Smooth muscle cell (in vitro differentiated cells): ENCODE results near the gene CADM1. TPM values are rescaled to one million over a fixed set of nuclear protein-coding genes. Genes with fewer than 3 reads are reported as not detected.

Experiments used
- DNase-seq: peaks from one replicate; lab custom pipeline; 2025; ENCODE audit not compliant: unreplicated experiment; lab: John Stamatoyannopoulos, UW
- H2AFZ ChIP-seq: fragments of 200-600 bp; sonication (generic); 2 replicates; pipeline ENCODE4 v1.6.0; 2016; ENCODE audit warnings: antibody characterized with exemption, low read depth, mild to moderate bottlenecking
- H3F3A ChIP-seq: fragments of 200-600 bp; sonication (generic); 2 replicates; pipeline ENCODE4 v1.6.0; 2017; ENCODE audit warnings: antibody characterized with exemption, low read depth
- H3K27ac ChIP-seq: fragments of 200-600 bp; sonication (generic); 2 replicates; pipeline ENCODE4 v1.5.1; 2016; ENCODE audit warnings: low read depth, mild to moderate bottlenecking
- H3K27me3 ChIP-seq: fragments of 200-600 bp; sonication (generic); 2 replicates; pipeline ENCODE4 v1.6.1; 2016; ENCODE audit warnings: low read depth, mild to moderate bottlenecking
- H3K36me3 ChIP-seq: fragments of 200-600 bp; sonication (generic); 2 replicates; pipeline ENCODE4 v1.5.1; 2016; ENCODE audit warnings: low read depth
- H3K4me1 ChIP-seq: fragments of 200-600 bp; sonication (generic); 2 replicates; pipeline ENCODE4 v1.5.1; 2016; ENCODE audit warnings: low read depth
- H3K4me2 ChIP-seq: fragments of 200-600 bp; sonication (generic); 2 replicates; pipeline ENCODE4 v1.6.0; 2016; ENCODE audit warnings: mild to moderate bottlenecking
- H3K4me3 ChIP-seq: fragments of 200-600 bp; sonication (generic); 2 replicates; pipeline ENCODE4 v1.5.1; 2016; ENCODE audit warnings: mild to moderate bottlenecking
- H3K79me2 ChIP-seq: fragments of 200-600 bp; sonication (generic); 2 replicates; pipeline ENCODE4 v1.6.0; 2016; ENCODE audit warnings: low read depth, mild to moderate bottlenecking
- H3K9ac ChIP-seq: fragments of 200-600 bp; sonication (generic); 2 replicates; pipeline ENCODE4 v1.6.0; 2016; ENCODE audit warnings: low read depth
- H3K9me3 ChIP-seq: fragments of 200-600 bp; sonication (generic); replicated peaks from 2 replicates; pipeline ENCODE4 v1.5.1; 2016; ENCODE audit warnings: low read depth
- H4K20me1 ChIP-seq: fragments of 200-600 bp; sonication (generic); 2 replicates; pipeline ENCODE4 v1.6.0; 2016; ENCODE audit warnings: low read depth
- CTCF ChIP-seq: fragments of 200-600 bp; sonication (generic); IDR thresholded peaks from 2 replicates; pipeline ENCODE4 v1.5.1; 2017; ENCODE audit warnings: borderline replicate concordance, mild to moderate bottlenecking, antibody characterized with exemption; ENCODE audit not compliant: insufficient read depth, poor library complexity, severe bottlenecking
- WGBS: methylation state at CpG from one replicate; pipeline ENCODE4 v1.1.7; 2016; ENCODE audit warnings: low lambda C conversion rate; 5-methylcytosine and 5-hydroxymethylcytosine counted together
- polyA plus RNA-seq: library from polyadenylated mRNA; unstranded; fragments of >200 nt; fragmentation: Nextera tagmentation; extraction: Ambion mirVana; gene quantifications from 2 replicates; pipeline ENCODE4 v1.2.1, GENCODE V29; 2016
- total RNA-seq: library from RNA; depleted of rRNA; stranded (reverse); fragments of >200 nt; gene quantifications from 2 replicates; pipeline ENCODE4 v1.2.3, GENCODE V29; 2014

Gene CADM1
- total and polyA plus RNA-seq, 2 experiments from 2014 or later, result 158 to 167 TPM

GRCh38 chr11:115421992-115422689 lies 82.1 kb downstream of the CADM1 start:
- H4K20me1 ChIP-seq, result peaks cover 100% of the 10 kb centered on the region
- no peak overlapping the region for H2AFZ ChIP-seq
- H3K36me3 ChIP-seq, result no peaks in the 10 kb centered on the region
- DNase-seq, result no peak
- no peaks in the 10 kb centered on the region for H3K4me1 ChIP-seq
- 68% methylated on average over 6 of the region's 6 CpGs for WGBS
- no peak overlapping the region for H3K4me3 ChIP-seq
- no peak overlapping the region for H3K27ac ChIP-seq
- no peak for TF ChIP-seq CTCF
- H3F3A ChIP-seq, result no peaks in the 10 kb centered on the region
- H3K9me3 ChIP-seq, result no peaks in the 10 kb centered on the region
- no peak overlapping the region for H3K9ac ChIP-seq
- peak overlapping the region; percentile 8 for H3K4me2 ChIP-seq
- H3K79me2 ChIP-seq, result peaks cover 25% of the 10 kb centered on the region
- no peaks in the 10 kb centered on the region for H3K27me3 ChIP-seq

- Histone ChIP-seq H3K4me1 (no peaks in the 10 kb centered on the region), H3K4me2 (no peak overlapping the region)
- 81% methylated on average over 9 of the region's 9 CpGs for WGBS
Observed at GRCh38 chr11:115421352-115421991, 82.7 kb downstream of the CADM1 start.

GRCh38 chr11:115420505-115420904 lies 83.7 kb downstream of the CADM1 start:
- Histone ChIP-seq H3K36me3 (no peaks in the 10 kb centered on the region), H3K27ac (no peak overlapping the region), H3K4me2 (no peak overlapping the region), H3F3A (no peaks in the 10 kb centered on the region), H3K9me3 (no peaks in the 10 kb centered on the region), H2AFZ (no peak overlapping the region), H3K79me2 (peaks cover 33% of the 10 kb centered on the region), H3K4me3 (no peak overlapping the region), H3K9ac (no peak overlapping the region), H3K4me1 (no peaks in the 10 kb centered on the region), H4K20me1 (peaks cover 100% of the 10 kb centered on the region), H3K27me3 (no peaks in the 10 kb centered on the region)
- no peak for TF ChIP-seq CTCF
- no peak for DNase-seq
- 92% methylated on average over 5 of the region's 5 CpGs for WGBS

More at GRCh38 chr11:115421352-115421991, 82.7 kb downstream of the CADM1 start:
- no peaks in the 10 kb centered on the region for H3K36me3 ChIP-seq
- peaks cover 100% of the 10 kb centered on the region for H4K20me1 ChIP-seq
- no peaks in the 10 kb centered on the region for H3K27me3 ChIP-seq
- no peak for TF ChIP-seq CTCF
- H3K4me3 ChIP-seq, result no peak overlapping the region
- no peak overlapping the region for H3K9ac ChIP-seq
- no peak overlapping the region for H2AFZ ChIP-seq
- DNase-seq, result no peak
- H3F3A ChIP-seq, result no peaks in the 10 kb centered on the region
- H3K79me2 ChIP-seq, result peaks cover 30% of the 10 kb centered on the region
- no peaks in the 10 kb centered on the region for H3K9me3 ChIP-seq
- H3K27ac ChIP-seq, result no peak overlapping the region

- H4K20me1 ChIP-seq, result peaks cover 99% of the 10 kb centered on the region
- no peaks in the 10 kb centered on the region for H3K36me3 ChIP-seq
- H3K27me3 ChIP-seq, result no peaks in the 10 kb centered on the region
- 92% methylated on average over 1 of the region's 1 CpG for WGBS
- peaks cover 24% of the 10 kb centered on the region for H3K79me2 ChIP-seq
- no peaks in the 10 kb centered on the region for H3F3A ChIP-seq
- H3K4me1 ChIP-seq, result no peaks in the 10 kb centered on the region
- H3K4me2 ChIP-seq, result no peak overlapping the region
- TF ChIP-seq CTCF, result no peak
- DNase-seq, result no peak
- no peak overlapping the region for H3K4me3 ChIP-seq
- no peaks in the 10 kb centered on the region for H3K9me3 ChIP-seq
- H2AFZ ChIP-seq, result no peak overlapping the region
- H3K27ac ChIP-seq, result no peak overlapping the region
- H3K9ac ChIP-seq, result no peak overlapping the region
Observed at GRCh38 chr11:115418626-115419025, 85.6 kb downstream of the CADM1 start.
